DMS79 (cell line): Measurements from ENCODE around the gene ALKBH8.
"Not testable (repeated sequence)": the region's sequence is repeated elsewhere in the genome, so short reads cannot be mapped to it uniquely, and the experiment has no call there.

Experiments used
- DNase-seq: peaks from one replicate; lab custom pipeline; 2025; lab: John Stamatoyannopoulos, UW

The ALKBH8 gene

GRCh38 chr11:107505647-107506225 lies 59.8 kb downstream of the ALKBH8 start:
- no peak for DNase-seq

- no peak for DNase-seq
Observed at GRCh38 chr11:107504981-107505380, 60.6 kb downstream of the ALKBH8 start.

DNA sequence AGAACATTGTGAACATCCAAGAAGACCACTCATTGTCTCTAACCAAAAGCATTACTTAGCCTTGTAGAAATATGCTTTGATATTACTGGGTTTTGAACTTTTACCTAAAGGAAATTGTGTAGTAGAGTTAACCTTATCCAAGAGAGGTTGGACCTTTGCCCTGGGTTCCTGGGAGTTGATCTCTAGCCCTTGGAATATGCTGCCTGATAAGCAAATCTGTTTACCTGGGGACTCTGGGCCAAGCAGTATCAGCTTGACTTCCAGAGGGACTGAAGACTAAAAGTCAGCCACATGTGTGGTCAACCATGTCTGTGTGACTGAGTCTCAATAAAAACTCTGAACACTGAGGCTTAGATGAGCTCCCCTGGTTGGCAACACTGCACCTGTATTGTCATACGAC lies 63.8 kb downstream of the ALKBH8 start:
- no peak for DNase-seq

- DNase-seq = not testable (repeated sequence)
Observed at GRCh38 chr11:107497371-107497770, 68.2 kb downstream of the ALKBH8 start.

- peak; percentile 9 for DNase-seq
Observed at GRCh38 chr11:107496011-107496410, 69.5 kb downstream of the ALKBH8 start.

DNA sequence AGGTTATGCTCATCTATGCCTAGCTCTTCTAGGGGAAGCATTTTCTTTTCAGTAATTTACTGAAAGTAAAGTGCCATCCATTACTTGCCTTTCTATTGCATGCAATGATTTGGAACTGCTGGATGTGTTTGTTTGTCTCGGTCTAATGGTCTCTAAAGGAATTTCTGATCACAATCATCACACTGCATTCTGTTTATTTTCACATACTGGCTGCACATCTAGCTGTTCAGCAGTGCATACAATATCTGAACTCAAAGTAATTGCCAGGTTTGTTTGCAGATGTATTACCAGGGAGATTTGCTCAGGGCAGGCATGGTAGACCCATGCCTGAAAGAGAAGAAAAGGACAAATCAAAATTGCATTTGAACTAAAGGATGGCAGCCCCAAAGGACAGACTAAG lies 71.5 kb downstream of the ALKBH8 start:
- DNase-seq = no peak

- no peak for DNase-seq
Observed at GRCh38 chr11:107493117-107493516, 72.4 kb downstream of the ALKBH8 start.

GRCh38 chr11:107490836-107491235 lies 74.7 kb downstream of the ALKBH8 start:
- no peak for DNase-seq

GRCh38 chr11:107482234-107482633 lies 83.3 kb downstream of the ALKBH8 start:
- DNase-seq = peak; percentile 23

DNA sequence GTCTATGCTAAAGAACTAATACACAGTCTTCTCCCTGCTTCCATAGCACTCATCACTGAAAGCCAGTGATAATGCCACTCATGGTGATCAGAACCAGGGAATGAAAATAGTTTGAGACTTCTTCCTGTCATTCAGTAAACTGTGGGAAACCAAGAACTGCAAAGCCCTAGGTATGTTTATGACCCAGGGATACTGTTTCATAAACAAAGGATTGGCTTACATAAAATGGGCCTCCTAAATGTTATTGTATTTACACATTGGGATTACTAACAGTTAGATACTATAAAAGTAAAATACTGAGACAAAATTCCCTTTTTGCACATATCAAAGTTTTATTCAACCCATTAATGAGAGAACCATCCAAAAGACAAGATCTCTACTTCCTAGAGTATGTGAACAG lies 86.6 kb downstream of the ALKBH8 start:
- no peak for DNase-seq

DNA sequence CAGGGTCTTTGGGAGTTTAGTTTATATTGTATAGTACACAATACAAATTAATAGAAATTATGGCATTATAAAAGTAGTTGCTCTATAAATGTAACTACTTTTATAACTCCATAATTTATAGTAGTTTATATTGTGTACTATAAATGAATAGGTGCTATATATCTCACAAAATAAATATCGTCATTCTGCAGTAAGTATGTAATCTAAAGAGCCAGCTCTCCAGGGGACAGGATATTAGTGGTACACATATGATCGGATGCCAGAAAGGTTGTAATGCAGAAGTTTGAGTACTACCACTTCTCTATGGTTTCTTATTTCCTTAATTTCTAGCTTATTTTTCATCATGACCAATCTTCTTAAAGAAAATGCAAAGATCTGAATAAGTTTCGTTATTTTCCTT lies 87.7 kb downstream of the ALKBH8 start:
- DNase-seq = no peak

DNA sequence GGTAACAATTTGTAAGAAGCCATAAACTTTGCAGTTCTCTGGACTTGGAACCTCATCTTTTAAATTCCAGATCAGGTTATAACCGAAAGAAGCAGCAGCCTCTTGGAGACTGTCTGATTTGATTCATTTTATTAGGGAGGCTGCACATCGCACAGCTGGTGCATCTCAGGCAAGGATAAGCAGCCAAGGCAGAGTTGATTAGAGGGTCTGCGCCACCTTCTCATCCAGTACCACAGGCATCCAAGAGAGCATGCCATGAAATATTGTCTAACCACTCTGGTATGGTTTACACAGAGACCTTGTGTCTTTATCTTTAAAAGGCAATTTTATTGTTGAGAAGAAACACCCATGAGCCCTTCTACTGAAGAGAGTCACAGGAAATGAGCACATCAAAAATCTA lies 91.7 kb downstream of the ALKBH8 start:
- DNase-seq = no peak

GRCh38 chr11:107472966-107473365 lies 92.6 kb downstream of the ALKBH8 start:
- DNase-seq = no peak

DNA sequence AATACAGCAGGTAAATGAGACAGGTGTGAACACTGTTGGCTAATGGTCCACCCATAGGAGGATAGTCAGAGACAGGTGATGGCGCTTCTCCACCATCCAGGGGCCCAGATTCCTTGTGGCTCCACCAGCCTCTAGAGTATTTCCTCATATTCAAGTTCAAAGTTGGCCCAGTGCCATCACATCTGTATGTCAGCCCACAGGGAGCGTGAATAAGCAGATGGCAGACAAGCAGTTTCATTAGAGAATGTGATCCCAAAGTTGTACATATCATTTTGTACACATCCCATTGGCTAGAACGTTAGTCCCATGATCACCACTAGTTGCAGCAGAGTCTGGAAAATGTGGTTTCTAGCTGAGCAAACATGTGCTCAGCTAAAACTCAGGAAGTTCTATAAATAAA lies 96.9 kb downstream of the ALKBH8 start:
- no peak for DNase-seq

- DNase-seq = no peak
Observed at GRCh38 chr11:107467696-107468095, 97.8 kb downstream of the ALKBH8 start.

DNA sequence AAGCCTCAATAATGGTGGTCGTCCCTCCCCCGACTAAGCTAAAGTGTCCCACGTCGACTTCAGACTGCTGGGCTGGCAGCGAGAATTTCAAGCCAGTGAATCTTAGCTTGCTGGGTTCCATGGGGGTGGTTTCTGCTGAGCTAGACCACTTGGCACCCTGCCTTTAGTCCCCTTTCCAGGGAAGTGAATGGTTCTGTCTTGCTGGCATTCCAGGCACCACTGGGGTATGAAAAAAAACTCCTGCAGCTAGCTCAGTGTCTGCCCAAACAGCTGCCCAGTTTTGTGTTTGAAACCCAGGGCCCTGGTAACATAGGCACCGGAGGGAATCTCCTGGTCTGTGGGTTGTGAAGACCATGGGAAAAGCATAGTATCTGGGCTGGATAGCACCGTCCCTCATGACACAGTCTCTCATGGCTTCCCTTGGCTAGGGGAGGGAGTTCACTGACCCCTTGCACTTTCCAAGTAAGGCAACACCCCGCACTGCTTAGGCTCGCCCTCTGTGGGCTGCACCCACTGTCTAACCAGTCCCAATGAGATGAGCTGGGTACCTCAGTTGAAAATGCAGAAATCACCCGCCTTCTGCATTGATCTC lies 99.2 kb downstream of the ALKBH8 start:
- not testable (repeated sequence) for DNase-seq

- DNase-seq = peak; percentile 95
Observed at GRCh38 chr11:107457558-107458271, 107.8 kb downstream of the ALKBH8 start, which contains the start of gene CWF19L2. CWF19L2 (minus strand) TSS chr11:107457825; CDS start chr11:107457816, 9 bp downstream.

DNA sequence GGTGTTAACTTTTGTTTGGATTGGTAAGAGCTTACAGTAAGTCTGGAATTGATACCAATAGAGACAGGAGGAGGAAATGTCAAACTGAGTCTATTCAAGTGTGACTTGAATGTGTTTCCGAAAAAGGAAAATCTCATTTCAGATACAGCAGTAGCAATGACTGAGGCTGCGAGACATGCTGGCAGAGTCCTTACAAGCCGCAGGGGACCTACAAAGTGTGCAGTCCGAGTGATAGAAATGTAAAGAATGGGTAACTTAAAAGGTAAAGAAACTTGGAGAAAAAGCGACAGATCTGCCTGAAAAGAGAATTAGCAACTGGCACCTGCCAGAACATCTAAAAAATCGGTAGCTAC lies 108.4 kb downstream of the ALKBH8 start:
- DNase-seq = no peak

- no peak for DNase-seq
Observed at GRCh38 chr11:107453594-107454286, 111.8 kb downstream of the ALKBH8 start.
